ENCODE data around the gene MAPK8IP3.

- TF ChIP-seq CTCF (IDR thresholded peaks at IDR 0.05; ENCODE audit: low read depth, low read length) (no peak), EZH2phosphoT487 (IDR thresholded peaks at IDR 0.05; ENCODE audit: low read depth) (no peak)
These were observed 25.6 kb upstream of the MAPK8IP3 start for GRCh38 chr16:1680361-1680760.
